ENCODE data around the gene UBQLN1. TPM values are rescaled to one million over a fixed set of nuclear protein-coding genes. Genes with fewer than 3 reads are reported as not detected.

UBQLN1 gene
- total RNA-seq, 4 donors from 2014 or later: 202 to 266 (median 231) TPM

DNA sequence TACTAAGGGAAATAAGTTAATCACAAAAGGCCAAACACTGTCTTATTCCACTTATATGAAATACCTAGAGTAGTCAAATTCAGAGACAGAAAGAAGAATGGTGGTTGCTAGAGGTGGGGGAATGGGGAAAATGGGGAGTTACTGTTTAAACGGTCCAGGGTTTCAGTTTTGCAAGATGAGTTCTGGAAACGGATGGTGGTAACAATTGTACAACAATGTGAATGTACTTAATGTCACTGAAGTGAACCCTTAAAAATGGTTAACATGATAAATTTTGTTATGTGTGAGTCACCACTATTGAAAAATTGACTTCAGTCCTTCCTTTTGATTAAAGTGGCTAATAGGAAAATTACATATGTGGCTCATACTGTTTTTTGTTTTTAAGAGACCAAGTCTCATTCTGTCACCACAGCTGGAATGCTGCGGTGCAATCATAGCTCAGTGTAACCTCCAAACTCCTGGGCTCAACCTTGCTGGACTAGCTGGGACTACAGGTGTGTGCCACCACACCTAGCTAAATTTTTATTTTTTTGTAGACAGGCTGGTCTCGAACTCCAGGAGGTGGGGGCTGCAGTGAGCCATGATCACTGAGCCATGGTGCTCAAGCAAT, 8.7 kb downstream of the UBQLN1 start:
- Histone ChIP-seq H3K4me1 (peaks cover 62 to 66% of the 10 kb centered on the region in 2 donors), H3K36me3 (no peaks in the 10 kb centered on the region), H3K4me3 (no peak overlapping the region), H3K27me3 (no peaks in the 10 kb centered on the region), H3K9me3 (no peaks in the 10 kb centered on the region), H3K27ac (no peak overlapping the region)
- ATAC-seq (no peak), DNase-seq (no peak)
- TF ChIP-seq, protein P1, sequence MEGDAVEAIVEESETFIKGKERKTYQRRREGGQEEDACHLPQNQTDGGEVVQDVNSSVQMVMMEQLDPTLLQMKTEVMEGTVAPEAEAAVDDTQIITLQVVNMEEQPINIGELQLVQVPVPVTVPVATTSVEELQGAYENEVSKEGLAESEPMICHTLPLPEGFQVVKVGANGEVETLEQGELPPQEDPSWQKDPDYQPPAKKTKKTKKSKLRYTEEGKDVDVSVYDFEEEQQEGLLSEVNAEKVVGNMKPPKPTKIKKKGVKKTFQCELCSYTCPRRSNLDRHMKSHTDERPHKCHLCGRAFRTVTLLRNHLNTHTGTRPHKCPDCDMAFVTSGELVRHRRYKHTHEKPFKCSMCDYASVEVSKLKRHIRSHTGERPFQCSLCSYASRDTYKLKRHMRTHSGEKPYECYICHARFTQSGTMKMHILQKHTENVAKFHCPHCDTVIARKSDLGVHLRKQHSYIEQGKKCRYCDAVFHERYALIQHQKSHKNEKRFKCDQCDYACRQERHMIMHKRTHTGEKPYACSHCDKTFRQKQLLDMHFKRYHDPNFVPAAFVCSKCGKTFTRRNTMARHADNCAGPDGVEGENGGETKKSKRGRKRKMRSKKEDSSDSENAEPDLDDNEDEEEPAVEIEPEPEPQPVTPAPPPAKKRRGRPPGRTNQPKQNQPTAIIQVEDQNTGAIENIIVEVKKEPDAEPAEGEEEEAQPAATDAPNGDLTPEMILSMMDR (IDR thresholded peaks at IDR 0.05 in 4 of 5, conservative IDR thresholded peaks at IDR 0.05 in 1 of 5): no peak
- no peak for TF ChIP-seq POLR2A (IDR thresholded peaks at IDR 0.05)
- in situ Hi-C loops (cut with MboI; ENCODE audit: low sequenced_read_pairs in 4 of 4) (no loop called here), intact Hi-C loops (cut with DNase I; ENCODE audit: low total_unique reads) (no loop called here)

DNA sequence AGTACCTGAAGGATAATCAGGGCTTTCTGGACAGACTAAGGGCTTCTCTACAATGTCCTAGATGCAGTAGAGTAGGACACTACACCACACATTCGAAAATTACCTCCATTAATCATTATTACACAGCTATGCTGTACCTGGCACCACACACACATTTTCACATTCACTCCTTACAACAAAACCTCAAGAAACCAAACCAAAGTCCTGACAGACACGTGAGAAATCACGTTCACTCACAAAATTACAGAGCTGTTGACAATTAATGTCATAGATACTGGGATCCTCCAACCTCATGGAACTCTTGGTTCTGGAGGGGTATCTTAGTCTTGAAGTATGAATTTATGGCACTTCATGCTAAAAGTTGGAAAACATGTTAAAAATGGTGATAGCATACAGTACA, 16.3 kb downstream of the UBQLN1 start:
- in situ Hi-C loops (cut with MboI; ENCODE audit: low sequenced_read_pairs in 4 of 4): no loop called here
- Histone ChIP-seq H3K9me3 (no peaks in the 10 kb centered on the region), H3K4me1 (peaks cover 50 to 78% of the 10 kb centered on the region in 2 donors), H3K27ac (no peak overlapping the region), H3K4me3 (no peak overlapping the region), H3K36me3 (no peaks in the 10 kb centered on the region), H3K27me3 (no peaks in the 10 kb centered on the region)
- ATAC-seq: no peak
- TF ChIP-seq, protein P1 (IDR thresholded peaks at IDR 0.05 in 4 of 5, conservative IDR thresholded peaks at IDR 0.05 in 1 of 5): no peak
- no peak for TF ChIP-seq POLR2A (IDR thresholded peaks at IDR 0.05)
- no peak for DNase-seq
- intact Hi-C loops (cut with DNase I; ENCODE audit: low total_unique reads): no loop called here

DNA sequence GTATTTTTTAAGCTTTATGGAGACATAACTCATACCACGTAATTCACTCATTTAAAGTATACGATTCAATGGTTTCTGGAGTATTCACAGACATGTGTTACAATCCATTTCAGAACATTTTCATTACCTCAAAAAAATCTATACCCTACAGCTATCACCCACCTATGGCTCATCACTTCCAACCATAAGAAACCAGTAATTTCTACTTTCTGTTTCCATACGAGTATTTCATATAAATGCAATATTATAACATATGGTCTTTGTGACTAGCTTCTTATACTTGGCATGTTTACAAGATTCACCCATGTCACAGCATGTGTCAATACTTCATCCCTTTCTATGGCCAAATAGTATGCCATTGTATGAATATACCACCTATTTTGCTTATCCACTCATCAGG, 18.8 kb downstream of the UBQLN1 start:
- TF ChIP-seq, protein P1 (IDR thresholded peaks at IDR 0.05 in 4 of 5, conservative IDR thresholded peaks at IDR 0.05 in 1 of 5): no peak
- TF ChIP-seq POLR2A (IDR thresholded peaks at IDR 0.05): no peak
- Histone ChIP-seq H3K4me3 (no peak overlapping the region), H3K4me1 (peaks cover 45 to 60% of the 10 kb centered on the region in 2 donors), H3K9me3 (no peaks in the 10 kb centered on the region), H3K27ac (no peak overlapping the region), H3K36me3 (no peaks in the 10 kb centered on the region), H3K27me3 (no peaks in the 10 kb centered on the region)
- DNase-seq (no peak), ATAC-seq (no peak)
- intact Hi-C loops (cut with DNase I; ENCODE audit: low total_unique reads) (no loop called here), in situ Hi-C loops (cut with MboI; ENCODE audit: low sequenced_read_pairs in 4 of 4) (no loop called here)

DNA sequence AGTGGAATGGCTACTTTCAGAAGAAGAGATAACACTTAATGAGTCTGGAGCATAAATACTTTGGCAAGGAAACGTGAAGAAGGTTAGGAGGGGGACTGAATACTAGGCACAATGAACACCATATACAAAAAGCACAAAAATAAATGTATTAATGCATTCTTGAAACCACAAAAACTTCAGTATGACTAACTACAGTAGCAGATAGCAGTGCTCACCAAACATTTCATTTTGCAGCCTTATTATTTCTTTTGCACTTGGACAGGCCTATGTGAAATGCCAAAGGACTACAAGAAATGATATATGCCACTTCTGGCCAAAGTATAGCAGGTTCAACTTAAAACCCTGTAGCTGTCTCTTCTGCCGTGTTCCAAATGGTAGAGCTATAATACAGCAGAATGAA, 26.3 kb downstream of the UBQLN1 start:
- in situ Hi-C loops (cut with MboI; ENCODE audit: low sequenced_read_pairs in 4 of 4) (no loop called here), intact Hi-C loops (cut with DNase I; ENCODE audit: low total_unique reads) (no loop called here)
- no peaks in the 10 kb centered on the region for H3K27me3 ChIP-seq

More for the DNA sequence above, 26.3 kb downstream of the UBQLN1 start:
- DNase-seq (no peak), ATAC-seq (no peak)
- no peak overlapping the region for H3K27ac ChIP-seq
- no peak overlapping the region for H3K4me3 ChIP-seq
- TF ChIP-seq, protein P1 (IDR thresholded peaks at IDR 0.05 in 4 of 5, conservative IDR thresholded peaks at IDR 0.05 in 1 of 5): no peak
- no peak for TF ChIP-seq POLR2A (IDR thresholded peaks at IDR 0.05)
- no peaks in the 10 kb centered on the region for H3K9me3 ChIP-seq
- peaks cover 0 to 56% of the 10 kb centered on the region in 2 donors for H3K36me3 ChIP-seq
- peaks cover 4 to 16% of the 10 kb centered on the region in 2 donors for H3K4me1 ChIP-seq

Data from gastrocnemius medialis (tissue), 4 donors.